KMS-11 (cell line): ENCODE measurements around the gene SLC22A3.
"Not testable (repeated sequence)": the region's sequence is repeated elsewhere in the genome, so short reads cannot be mapped to it uniquely, and the experiment has no call there.

Experiments
- H2AFZ ChIP-seq: fragments of 200-600 bp; sonication (generic); 2 replicates; pipeline ENCODE4 v1.6.1; 2016; ENCODE audit warnings: antibody characterized with exemption, mixed run types, low read depth
- H3K27ac ChIP-seq: fragments of 200-600 bp; sonication (generic); 2 replicates; pipeline ENCODE4 v1.6.1; 2016; ENCODE audit warnings: mild to moderate bottlenecking, mixed run types
- H3K27me3 ChIP-seq: fragments of 200-600 bp; sonication (generic); 2 replicates; pipeline ENCODE4 v1.6.1; 2017; ENCODE audit warnings: mild to moderate bottlenecking, low read depth, mixed run types, moderate library complexity; ENCODE audit not compliant: insufficient read depth
- H3K36me3 ChIP-seq: fragments of 200-600 bp; sonication (generic); 2 replicates; pipeline ENCODE4 v1.6.1; 2017; ENCODE audit warnings: mild to moderate bottlenecking, mixed run types; ENCODE audit not compliant: insufficient read depth
- H3K4me1 ChIP-seq: fragments of 200-600 bp; sonication (generic); 2 replicates; pipeline ENCODE4 v1.6.1; 2016; ENCODE audit warnings: mild to moderate bottlenecking, low read depth, mixed run types; ENCODE audit not compliant: poor library complexity, severe bottlenecking
- H3K4me2 ChIP-seq: fragments of 200-600 bp; sonication (generic); 2 replicates; pipeline ENCODE4 v1.7.0; 2016; ENCODE audit warnings: mild to moderate bottlenecking, mixed run types
- H3K4me3 ChIP-seq: fragments of 200-600 bp; sonication (generic); IDR thresholded peaks from 2 replicates; pipeline ENCODE4 v1.6.1; 2017; ENCODE audit warnings: low read depth, low read length, mixed read lengths; ENCODE audit not compliant: insufficient read depth
- H3K79me2 ChIP-seq: fragments of 200-600 bp; sonication (generic); 2 replicates; pipeline ENCODE4 v1.6.1; 2016; ENCODE audit warnings: low read depth, mixed run types; ENCODE audit not compliant: insufficient read depth
- H3K9ac ChIP-seq: fragments of 200-600 bp; sonication (generic); 2 replicates; pipeline ENCODE4 v1.6.1; 2016; ENCODE audit warnings: mild to moderate bottlenecking, mixed run types
- H4K20me1 ChIP-seq: fragments of 200-600 bp; sonication (generic); 2 replicates; pipeline ENCODE4 v1.6.1; 2016; ENCODE audit warnings: mild to moderate bottlenecking, mixed run types; ENCODE audit not compliant: insufficient read depth
- TF ChIP-seq, protein P1 (sequence below): fragments of 200-600 bp; sonication (generic); conservative IDR thresholded peaks from 2 replicates; pipeline ENCODE4 v1.6.1; 2017; ENCODE audit warnings: low read depth, mild to moderate bottlenecking, antibody characterized with exemption, low read length, moderate library complexity, mixed read lengths

The SLC22A3 gene

DNA sequence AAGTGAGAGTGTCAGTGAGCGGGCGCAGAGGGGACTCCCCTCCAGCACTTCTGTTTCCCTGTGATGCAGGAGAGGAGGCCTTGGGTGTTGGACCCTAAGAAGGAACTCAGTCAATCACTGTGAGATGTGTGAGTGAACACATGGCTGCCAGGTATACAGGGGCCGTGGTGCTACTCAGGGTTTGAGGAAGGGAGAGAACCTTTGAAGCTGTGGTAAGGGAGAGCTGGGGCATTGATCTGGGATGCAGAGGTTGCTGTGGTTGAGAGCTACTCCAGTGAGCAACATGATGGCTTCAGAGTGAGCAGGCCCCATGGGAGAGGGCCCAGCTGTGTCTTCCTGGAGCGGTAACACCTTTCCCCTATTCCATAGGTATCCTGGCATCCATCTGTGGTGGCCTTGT lies 99.2 kb downstream of the SLC22A3 start:
- no peaks in the 10 kb centered on the region for H4K20me1 ChIP-seq
- no peaks in the 10 kb centered on the region for H3K36me3 ChIP-seq
- H3K4me1 ChIP-seq = no peaks in the 10 kb centered on the region
- no peaks in the 10 kb centered on the region for H3K27me3 ChIP-seq
- no peak overlapping the region for H3K4me3 ChIP-seq
- no peak overlapping the region for H3K9ac ChIP-seq
- TF ChIP-seq, protein P1, sequence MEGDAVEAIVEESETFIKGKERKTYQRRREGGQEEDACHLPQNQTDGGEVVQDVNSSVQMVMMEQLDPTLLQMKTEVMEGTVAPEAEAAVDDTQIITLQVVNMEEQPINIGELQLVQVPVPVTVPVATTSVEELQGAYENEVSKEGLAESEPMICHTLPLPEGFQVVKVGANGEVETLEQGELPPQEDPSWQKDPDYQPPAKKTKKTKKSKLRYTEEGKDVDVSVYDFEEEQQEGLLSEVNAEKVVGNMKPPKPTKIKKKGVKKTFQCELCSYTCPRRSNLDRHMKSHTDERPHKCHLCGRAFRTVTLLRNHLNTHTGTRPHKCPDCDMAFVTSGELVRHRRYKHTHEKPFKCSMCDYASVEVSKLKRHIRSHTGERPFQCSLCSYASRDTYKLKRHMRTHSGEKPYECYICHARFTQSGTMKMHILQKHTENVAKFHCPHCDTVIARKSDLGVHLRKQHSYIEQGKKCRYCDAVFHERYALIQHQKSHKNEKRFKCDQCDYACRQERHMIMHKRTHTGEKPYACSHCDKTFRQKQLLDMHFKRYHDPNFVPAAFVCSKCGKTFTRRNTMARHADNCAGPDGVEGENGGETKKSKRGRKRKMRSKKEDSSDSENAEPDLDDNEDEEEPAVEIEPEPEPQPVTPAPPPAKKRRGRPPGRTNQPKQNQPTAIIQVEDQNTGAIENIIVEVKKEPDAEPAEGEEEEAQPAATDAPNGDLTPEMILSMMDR = no peak
- no peak overlapping the region for H2AFZ ChIP-seq
- no peaks in the 10 kb centered on the region for H3K79me2 ChIP-seq
- H3K4me2 ChIP-seq = no peak overlapping the region
- H3K27ac ChIP-seq = no peak overlapping the region

DNA sequence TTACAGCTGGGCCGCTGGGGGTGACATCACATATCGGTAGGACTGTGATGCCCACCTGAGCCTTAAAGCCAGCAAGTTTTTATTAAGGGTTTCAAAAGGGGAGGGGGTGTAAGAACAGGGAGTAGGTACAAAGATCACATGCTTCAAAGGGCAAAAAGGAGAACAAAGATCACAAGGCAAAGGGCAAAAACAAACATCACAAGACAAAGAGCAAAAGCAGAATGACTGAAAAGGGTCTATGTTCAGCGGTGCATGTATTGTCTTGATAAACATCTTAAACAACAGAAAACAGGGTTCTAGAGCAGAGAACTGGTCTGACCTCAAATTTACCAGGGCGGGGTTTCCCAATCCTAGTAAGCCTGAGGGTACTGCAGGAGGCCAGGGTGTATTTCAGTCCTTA lies 101.6 kb downstream of the SLC22A3 start:
- H3K36me3 ChIP-seq, H4K20me1 ChIP-seq, H3K27me3 ChIP-seq, H3K4me2 ChIP-seq, H3K79me2 ChIP-seq, H3K4me3 ChIP-seq, H2AFZ ChIP-seq, H3K27ac ChIP-seq, H3K4me1 ChIP-seq, H3K9ac ChIP-seq: not testable (repeated sequence)

DNA sequence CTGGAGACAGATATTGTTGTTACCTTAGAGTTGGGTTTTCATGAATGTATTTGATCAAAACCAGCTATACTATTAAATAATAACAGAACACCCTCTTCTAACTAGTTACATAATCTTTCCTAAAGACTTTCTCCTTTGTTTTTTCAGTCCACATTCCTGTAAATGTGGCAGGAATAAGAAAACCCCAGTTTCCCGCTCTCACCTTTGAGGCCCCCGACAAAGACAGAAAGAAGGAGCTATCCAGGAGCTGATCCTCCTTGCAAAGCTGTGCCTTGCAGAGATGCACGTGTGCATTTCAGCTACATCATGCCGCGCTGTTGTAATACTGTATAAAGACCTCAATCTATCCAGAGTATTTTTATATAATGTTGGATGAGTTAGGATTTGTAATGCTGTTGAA lies 102.7 kb downstream of the SLC22A3 start:
- no peaks in the 10 kb centered on the region for H4K20me1 ChIP-seq
- no peaks in the 10 kb centered on the region for H3K27me3 ChIP-seq
- H3K79me2 ChIP-seq = no peaks in the 10 kb centered on the region
- H3K4me1 ChIP-seq = no peaks in the 10 kb centered on the region
- TF ChIP-seq, protein P1 = no peak
- no peak overlapping the region for H2AFZ ChIP-seq
- H3K4me2 ChIP-seq = no peak overlapping the region
- no peaks in the 10 kb centered on the region for H3K36me3 ChIP-seq
- H3K9ac ChIP-seq = no peak overlapping the region
- no peak overlapping the region for H3K27ac ChIP-seq
- no peak overlapping the region for H3K4me3 ChIP-seq

DNA sequence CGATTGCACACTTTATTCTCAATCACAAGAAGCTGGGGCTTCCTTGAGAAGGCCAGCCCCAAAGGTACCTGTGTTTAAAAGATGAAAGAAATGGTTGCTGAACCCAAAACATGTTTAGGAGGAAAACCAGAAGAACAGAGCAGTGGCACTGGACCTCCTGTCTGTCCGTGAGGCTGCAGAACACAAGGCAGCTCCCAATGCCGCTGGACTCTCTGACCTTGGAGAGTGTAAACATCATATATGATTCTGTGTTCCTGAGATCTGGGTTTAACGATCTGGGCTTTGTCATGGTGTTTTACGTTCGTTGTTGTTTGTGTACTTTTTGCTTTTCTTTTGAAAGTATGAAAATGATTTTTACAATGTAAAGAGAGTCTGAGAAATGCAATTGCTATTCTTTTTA lies 106.1 kb downstream of the SLC22A3 start:
- Histone ChIP-seq H3K36me3 (no peaks in the 10 kb centered on the region), H3K27ac (no peak overlapping the region), H2AFZ (no peak overlapping the region), H3K27me3 (no peaks in the 10 kb centered on the region), H3K4me3 (no peak overlapping the region), H3K4me1 (no peaks in the 10 kb centered on the region), H3K79me2 (no peaks in the 10 kb centered on the region), H3K4me2 (no peak overlapping the region), H4K20me1 (no peaks in the 10 kb centered on the region), H3K9ac (no peak overlapping the region)
- TF ChIP-seq, protein P1 = no peak

DNA sequence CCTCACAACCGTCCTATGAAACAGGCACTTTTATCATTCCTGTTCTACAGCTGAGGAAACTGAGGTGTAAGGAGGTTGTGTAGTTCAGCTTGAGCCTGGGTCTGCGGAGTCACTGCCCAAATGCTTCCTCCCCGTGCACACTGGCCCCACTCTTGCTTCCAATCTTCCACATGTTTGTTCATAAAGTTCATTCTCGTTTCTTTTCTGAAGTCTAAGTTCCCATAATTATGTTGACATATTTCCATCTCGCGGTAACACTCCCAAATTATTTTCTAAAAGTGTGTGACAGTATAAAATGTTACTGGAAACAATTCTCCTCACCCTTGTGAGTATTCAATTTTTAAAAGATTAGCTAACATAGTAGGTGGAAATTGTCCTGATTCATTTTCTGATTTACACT lies 106.9 kb downstream of the SLC22A3 start:
- Histone ChIP-seq H2AFZ (no peak overlapping the region), H3K36me3 (no peaks in the 10 kb centered on the region), H3K27ac (no peak overlapping the region), H3K4me1 (no peaks in the 10 kb centered on the region), H3K4me3 (no peak overlapping the region), H3K4me2 (no peak overlapping the region), H3K27me3 (no peaks in the 10 kb centered on the region), H3K9ac (no peak overlapping the region), H3K79me2 (no peaks in the 10 kb centered on the region), H4K20me1 (no peaks in the 10 kb centered on the region)
- TF ChIP-seq, protein P1 = no peak
